HG02798 (cell line): ENCODE data around the gene CACNA1G.
A peak's percentile ranks its signal among the peaks of the same experiment; 100 is the strongest.

Source experiments
- ATAC-seq: cut with Tn5 transposase; IDR thresholded peaks from one replicate; pipeline ENCODE4 v1.9.1; 2021; ENCODE audit warnings: mild to moderate bottlenecking; ENCODE audit not compliant: unreplicated experiment, poor library complexity

Gene CACNA1G

DNA sequence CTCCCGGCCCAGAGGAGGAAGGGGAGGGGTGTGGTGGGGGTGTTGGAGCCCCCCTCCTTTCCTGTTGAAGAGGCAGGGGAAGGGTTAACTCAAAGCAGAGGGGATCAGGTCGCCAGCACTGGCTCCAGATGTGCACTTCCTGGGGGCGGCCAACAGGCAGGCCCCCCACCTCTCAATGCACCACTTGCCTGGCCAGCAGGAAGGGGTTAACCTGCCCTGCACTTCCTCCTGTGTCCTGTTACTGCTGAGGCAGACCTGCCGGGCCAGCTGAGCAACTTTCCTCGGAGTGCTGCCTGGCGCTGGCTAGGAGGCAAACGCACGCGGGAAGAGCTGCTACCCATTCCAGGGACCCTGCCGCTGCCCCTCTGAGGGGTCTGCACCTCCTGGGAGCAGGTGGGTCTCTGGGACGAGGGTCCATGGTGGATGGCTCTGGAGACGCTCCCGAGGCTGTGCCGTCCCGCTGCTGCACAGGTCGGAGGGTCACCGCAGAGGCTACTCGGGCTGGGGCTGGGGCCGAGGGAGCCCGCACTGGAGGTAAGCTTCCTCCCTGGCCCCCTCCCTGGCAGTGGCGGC is 28.0 kb upstream of the CACNA1G start, which contains the start of gene EPN3:
Gene EPN3 (plus strand): TSS at position 284 of the 573 bp plus-strand sequence. CDS start 3,822 bp downstream, outside the sequence.
- ATAC-seq: no peak

DNA sequence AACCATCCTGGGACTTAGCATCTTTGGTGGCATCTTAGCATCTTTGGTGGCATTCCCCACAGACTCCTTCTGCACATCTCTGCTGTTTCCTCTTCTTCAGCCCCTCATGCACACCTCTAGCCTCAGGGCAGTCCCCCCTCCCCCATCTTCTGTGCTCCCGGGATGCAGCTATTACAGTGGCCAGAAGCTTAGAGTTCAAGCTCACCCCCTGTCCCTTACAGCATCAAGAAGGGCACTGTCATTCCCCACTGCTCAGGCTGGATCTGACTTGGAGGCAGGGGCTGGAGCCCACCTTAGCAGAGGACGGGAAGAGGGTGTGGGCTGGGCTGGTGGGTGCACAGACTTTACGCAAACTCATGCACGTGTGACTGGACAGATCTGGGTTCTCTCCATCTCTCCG is 27.3 kb upstream of the CACNA1G start:
- no peak for ATAC-seq

DNA sequence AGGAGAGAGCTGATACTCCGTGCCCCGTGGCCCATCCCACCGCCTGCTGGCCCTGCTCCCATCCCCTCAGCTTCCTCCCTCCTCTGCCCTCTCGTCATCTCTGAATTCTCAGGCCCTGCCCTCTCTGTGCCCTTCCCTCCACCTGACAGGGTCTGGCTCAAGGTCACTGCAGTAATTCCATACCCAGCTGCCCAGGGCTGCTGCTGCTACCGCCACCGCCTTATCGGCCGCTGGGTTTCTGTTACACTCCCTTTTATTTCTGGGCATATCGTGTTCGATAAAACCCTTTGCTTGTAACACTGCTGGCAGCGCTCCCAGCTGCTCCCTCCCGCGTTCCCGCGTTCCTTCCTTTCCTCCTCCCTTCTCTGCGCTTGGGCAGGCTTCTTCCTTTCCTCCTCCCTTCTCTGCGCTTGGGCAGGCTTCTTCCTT is 26.8 kb upstream of the CACNA1G start:
- ATAC-seq: no peak

DNA sequence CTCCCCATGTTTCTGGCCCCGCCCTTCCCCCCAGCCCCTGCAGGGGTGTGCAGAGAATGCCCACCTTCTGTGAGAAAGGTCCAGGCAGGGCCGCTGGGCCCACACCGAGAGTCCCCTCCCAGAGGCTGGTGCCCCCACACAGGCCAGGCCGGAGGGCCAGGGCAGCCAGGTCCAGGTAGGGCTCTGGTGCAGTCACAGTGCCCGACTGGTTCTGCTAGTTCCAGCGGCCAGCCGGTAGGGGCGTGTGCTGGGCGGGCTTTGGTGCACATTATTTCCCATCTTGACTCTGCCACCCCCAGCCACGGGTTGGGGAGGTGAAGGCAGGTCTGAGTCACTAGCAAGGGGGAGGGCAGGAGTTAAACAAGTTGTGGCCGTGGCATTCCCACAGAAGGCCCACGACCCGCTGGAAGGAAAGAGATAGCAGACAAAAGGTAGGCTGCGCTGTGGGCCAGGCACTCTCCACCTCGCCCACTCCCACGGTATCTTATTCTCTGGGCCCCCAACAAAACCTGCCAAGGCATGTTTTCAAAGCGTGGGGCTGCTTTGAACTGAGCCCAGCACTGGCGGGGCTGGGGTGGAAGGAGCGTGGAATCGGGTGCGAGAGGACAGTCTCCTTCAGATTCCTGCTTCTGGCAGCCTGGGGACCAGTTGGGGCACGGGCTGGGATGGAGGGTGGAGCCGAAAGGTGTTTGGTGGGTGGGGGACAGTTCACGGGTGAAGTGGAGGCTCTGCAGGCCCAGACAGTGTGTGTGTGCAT is 26.1 kb upstream of the CACNA1G start:
- no peak for ATAC-seq

DNA sequence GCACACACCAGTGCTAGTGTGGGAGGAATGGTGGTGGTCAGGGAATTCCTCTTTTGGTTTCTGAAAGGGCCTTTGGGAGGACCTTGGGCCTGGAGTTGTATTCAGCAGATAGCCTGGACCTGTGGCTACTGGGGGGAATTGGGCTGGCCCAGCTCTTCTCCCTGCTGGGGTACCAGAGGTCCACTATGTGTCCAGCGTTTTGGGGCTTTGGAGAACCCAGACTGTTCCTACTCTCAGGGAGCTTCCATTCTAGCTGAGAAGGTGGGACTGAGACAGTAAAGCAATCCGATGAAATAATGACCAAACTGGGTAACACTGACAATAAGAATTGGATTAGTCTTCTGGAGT is 25.6 kb upstream of the CACNA1G start:
- ATAC-seq: no peak

DNA sequence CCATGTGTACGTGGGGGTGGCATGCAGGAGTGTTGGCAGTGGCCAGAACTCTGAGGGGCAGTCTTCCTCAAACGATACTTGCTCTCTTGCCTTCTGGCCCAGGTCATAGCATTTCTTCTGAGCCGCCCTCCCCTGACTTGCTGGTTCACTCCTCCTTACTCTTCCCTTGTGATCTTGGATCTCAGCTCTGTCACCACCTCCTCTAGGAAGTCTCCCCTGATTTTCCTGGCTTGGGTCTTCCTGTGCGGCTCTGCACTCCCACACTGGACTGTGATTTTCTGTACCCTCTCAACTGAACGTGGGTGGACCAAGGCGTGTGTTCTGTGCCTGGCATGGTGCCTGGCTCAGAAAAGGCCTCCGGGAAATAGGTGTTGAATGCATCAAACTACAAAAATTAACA is 25.1 kb upstream of the CACNA1G start:
- ATAC-seq: no peak

DNA sequence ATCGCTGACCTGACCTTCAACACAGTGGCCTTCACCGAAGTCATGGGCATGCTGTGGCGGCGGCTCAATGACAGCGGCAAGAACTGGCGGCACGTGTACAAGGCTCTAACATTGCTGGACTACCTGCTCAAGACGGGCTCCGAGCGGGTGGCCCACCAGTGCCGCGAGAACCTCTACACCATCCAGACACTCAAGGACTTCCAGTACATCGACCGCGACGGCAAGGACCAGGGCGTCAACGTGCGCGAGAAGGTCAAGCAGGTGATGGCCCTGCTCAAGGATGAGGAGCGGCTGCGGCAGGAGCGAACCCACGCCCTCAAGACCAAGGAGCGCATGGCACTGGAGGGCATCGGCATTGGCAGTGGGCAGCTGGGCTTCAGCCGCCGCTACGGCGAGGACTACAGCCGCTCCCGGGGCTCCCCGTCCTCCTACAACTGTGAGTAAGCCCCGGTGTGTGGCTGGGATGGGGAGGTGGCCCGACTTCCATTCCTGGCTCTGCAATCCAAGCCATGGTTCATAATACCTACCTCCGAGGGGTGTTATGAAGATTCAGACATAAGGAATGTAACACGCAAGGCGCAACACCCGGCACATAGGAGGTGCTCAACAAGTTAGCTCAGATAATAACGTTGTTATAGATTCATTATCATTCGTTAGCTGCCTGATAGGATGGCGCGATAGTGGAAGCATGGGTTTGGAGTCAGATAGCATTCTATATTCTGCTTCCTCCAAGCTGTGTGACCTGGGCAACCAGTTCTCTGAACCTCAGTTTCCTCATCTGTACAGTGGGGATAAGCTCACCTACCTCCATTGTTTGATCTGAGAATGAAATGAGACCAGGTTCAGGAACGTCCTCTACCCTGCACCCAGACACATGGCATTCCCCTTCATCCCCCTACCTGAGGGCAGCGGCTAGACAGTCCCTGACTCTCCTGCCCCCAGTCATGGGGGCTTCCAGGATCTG is 23.6 kb upstream of the CACNA1G start:
- no peak for ATAC-seq

DNA sequence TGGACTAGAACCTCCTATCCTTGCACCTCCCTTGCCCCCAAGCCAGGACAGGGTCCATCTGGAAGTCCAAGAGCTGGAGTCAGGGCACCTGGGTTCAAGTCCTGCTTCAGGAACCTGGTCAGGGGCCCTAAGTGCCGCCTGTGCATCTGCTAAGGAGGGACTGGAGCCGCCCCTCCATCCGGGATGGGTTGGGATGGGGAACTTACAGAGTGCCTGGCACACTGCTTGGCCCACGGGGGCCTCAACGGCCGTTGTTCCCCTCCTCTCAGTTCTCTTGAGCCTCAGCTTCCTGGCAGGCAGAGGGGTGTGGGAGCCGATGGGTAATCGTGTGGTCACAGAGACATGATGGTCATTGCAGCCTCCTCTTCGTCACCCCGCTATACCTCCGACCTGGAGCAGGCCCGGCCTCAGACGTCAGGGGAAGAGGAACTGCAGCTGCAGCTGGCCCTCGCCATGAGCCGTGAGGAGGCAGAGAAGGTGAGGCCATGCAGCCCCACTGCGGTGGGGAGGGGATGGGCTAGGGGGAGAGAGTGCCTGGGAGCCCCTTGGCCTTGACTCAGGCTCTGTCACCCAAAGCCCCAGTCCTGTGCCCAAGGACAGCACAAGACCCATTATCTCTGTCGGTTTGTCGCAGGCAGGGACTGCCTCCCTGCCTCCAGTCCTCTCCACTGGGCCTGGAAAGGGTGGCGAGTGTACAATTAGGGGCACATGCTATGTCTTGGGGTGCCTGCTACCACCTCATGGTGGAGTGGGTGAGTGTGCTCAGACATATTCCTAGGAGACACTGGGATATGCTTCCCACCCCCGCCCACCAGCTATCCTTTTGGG is 22.6 kb upstream of the CACNA1G start:
- ATAC-seq: no peak

DNA sequence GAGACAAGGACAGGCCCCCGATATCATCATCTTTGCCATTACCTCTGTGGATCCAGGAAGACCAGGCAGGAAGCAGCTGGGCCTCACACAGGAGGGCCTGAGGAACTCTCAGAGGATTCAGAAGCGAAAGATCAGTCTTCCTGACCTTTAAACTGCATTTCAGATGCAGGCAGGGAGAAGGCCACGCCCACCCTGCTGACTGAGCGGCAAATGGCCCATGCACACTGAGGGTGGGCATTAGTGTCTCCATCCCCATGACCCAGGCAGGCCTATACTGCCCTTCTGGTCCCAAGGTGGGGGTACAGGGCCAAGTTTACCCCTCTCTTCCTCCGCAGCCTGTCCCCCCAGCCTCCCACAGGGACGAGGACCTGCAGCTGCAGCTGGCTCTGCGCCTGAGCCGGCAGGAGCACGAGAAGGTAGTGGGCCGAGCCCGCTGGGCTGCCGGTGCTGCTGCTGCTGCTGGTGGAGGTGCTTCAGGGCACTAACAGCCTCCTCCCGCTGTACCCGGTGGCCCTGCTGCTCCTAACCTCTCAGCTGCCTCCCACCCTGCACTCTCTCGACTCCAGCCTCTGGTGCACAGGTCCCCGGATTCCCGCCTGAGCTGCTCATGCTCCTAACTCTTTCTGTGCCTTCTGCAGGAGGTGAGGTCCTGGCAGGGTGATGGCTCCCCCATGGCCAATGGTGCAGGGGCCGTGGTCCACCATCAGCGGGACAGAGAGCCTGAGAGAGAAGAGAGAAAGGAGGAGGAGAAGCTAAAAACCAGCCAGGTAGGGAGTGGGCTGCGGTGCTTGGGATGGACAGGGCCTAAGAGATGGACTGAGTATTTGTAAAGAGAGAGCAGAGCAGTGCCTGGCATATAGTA is 21.7 kb upstream of the CACNA1G start:
- ATAC-seq: no peak

DNA sequence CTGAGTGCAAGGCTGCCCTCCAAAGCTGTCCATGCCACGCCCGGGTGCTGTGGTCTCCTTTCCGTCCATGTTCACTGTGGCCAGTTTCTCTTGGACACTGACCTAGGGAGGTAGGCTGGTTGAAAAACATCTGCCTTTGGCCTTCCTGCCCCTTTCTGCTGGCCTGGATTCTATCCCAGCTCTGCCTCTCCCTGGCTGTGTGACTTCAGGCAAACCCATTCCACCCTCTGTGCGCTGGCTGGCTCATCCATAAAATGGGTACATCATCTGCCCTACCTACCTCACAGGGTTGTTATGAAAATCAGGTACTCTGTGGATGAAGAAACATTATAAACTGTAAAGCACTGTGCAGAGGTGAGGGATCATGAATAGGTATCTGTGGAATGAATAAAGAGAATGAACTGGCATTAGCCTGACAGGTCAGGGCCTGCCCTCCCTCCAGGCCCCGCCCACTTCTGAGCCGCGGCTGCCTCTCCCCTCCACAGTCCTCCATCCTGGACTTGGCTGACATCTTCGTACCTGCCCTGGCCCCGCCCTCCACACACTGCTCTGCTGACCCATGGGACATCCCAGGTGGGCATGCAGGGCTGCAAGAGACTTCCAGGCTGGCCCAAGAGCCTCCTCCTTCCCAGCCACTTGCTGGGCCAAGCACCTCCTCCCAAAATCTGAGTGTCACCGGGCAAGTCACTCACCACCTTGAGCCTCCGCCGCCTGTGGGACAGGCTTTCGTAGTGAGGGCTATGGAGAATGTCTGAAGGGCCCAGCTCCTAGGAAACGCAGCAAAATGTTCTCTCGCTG is 20.6 kb upstream of the CACNA1G start:
- ATAC-seq: no peak

DNA sequence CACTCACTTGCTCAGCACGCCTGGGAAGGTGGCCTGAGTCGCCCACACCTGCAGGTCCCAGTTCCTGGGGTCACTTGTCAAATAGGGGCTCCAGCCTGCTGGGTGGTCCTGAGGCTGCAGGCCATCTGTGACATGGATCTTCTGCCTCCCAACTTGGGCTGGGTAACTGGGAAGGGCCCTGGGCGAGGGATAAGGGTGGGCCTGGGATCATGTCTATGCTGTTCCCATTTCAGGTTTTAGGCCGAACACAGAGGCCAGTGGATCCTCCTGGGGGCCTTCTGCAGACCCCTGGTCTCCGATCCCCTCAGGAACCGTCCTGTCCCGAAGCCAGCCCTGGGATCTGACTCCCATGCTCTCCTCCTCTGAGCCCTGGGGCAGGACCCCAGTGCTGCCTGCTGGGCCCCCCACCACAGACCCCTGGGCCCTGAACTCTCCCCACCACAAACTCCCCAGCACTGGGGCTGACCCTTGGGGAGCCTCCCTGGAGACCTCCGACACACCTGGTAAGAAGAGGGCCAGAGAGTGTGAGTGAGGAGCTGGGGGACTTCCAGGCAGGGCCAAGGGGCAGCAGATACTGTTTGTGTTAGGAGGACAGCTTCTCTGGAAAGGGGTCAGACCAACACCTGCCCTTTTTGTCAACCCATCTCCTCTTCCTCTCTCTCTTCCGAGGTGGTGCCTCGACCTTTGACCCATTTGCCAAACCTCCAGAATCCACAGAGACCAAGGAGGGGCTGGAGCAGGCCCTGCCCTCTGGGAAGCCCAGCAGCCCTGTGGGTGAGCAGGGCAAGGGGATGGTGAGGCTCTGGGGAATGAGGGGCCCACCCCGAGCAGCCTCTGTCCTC is 19.7 kb upstream of the CACNA1G start:
- ATAC-seq: no peak

DNA sequence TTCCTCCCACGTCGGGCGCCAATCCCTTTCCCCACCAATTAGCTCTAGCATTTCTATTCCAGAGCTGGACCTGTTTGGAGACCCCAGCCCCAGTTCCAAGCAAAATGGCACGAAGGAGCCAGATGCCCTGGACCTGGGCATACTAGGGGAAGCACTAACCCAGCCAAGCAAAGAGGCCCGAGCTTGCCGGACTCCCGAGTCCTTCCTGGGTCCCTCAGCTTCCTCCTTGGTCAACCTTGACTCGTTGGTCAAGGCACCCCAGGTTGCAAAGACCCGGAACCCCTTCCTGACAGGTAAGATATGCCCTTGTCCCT is 19.2 kb upstream of the CACNA1G start:
- no peak for ATAC-seq

DNA sequence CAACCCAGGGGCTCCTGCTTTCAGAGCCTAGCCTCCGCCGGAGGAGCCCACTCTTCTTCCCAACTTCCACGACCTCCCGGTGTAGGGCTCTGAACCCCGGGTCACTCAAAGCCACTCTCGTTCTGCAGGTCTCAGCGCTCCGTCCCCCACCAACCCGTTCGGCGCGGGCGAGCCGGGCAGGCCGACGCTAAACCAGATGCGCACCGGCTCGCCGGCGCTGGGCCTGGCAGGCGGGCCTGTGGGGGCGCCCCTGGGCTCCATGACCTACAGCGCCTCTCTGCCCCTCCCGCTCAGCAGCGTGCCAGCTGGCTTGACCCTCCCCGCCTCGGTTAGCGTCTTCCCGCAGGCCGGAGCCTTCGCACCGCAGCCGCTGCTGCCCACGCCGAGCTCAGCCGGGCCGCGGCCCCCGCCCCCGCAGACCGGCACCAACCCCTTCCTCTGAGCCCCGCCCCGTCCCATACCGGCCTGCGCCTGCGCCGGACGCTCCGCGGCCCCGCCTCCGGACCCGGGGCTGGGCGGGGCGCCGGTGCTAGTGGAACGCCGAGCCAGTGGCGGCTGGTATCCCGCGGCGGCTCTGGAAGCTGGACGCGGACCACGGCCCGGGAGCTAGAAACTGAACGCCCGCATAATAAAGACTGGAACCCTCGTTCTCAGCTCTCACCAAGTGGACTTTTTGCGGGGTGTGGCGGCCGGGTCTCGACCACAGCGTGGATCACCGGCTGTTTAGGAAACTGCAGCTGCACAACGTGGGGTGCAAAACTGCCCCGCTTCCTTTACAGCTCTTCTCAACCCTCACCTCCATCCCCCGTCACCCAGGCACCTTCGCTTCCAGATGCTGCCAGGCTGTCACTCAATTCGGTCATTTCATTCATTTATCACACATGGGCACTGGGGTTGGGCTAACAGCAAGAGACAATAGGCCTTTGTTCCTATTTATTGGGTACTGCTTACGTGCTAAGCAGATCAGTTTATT is 18.5 kb upstream of the CACNA1G start:
- ATAC-seq: peak; percentile 83

DNA sequence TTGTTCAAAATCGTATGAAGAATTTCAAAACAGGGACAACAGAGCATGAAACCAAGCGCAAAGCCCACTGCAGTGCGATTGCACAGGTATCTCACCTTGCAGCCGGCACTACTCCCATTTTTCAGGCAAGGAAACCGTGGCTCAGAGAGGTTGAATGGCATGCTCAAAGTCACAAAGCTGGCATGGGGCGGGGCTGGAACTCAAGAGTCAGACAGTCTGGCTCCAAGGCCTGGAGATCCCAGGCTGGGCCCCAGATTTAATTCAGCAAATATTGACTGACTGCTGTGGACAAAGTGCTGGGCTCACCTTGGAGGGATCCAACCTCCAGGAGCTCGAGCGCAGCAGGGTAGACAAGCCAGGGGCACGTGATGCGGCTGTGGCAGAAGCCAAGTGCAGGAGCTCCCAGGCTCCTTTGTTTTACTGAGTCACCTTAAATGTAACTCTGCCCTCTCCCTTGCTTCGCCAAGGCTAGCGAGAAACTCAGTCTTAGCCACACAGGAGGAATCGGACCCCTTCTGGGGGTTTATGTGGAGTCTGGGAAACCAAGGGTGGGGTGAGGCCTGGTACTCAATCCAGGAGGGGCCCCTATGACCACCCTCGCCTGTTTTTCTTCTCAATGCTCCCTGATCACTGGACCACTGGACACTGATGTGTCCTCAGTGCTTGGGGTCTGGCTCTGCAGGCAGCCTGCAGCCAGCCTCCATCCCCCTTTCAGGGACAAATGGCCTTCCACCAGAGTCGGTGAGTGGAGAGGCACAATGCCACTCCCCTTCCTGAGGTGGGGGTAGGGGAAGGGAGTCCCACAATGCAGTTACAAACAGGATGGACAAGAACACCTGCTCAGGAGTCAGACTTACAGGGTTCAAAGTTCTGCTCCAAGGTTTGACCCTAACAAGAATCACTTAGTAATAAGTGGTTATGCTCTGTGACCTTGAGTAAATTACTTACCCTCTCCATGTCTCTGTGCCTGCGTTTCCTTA is 17.4 kb upstream of the CACNA1G start:
- no peak for ATAC-seq

DNA sequence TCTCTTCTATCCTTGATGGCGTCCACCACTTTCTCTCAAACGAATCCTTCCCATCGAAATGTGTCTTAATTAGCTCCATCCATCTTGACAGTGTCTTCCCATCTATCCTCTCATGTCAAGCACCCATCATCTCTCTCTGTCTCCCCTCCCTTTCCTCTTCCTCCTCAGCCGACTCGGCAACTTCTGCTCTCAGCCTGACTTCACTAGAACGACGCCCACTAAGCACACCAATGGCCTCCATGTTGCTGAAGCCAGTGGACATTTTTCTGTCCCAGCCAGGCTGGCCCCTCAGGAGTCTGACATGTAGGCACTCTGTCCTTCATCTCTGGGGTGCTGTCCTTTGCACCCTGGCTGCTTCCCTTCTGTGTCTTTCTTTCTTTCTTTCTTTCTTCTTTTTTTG is 16.0 kb upstream of the CACNA1G start:
- no peak for ATAC-seq

DNA sequence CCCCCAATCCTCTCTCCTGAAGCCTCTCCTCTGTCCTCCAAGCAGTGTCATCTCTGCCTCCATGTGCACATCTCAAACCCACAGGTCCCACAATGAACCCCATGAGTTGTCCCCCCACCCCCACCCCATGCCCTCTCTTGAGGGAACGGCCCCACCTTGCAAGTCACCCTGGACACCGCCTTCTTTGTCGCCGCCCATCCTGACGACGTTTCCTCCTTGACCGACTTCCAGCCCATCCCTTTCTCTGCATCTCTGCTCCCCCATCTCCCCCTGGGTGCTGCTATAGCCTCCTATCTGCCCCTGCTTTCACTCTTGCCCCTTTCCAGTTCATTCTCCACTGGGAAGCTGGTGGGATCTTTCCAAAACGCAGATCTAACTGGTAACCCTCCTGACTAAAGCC is 15.2 kb upstream of the CACNA1G start:
- no peak for ATAC-seq
